ENCODE results near the gene MCHR1. TPM values are rescaled to one million over a fixed set of nuclear protein-coding genes. Genes with fewer than 3 reads are reported as not detected.

Gene MCHR1
- total and polyA plus RNA-seq, 2 experiments from 2014 or later, result 0.91 to 2.4 TPM

- no peak overlapping the region for H3K27ac ChIP-seq (ENCODE audit: low read depth)
- H4K20me1 ChIP-seq (replicated peaks; ENCODE audit: insufficient read depth), result no peaks in the 10 kb centered on the region
- H3K27me3 Mint-ChIP-seq (ENCODE audit: insufficient read depth, low read depth, poor library complexity), result no peaks in the 10 kb centered on the region
- H3K4me2 ChIP-seq, result no peak overlapping the region
- H3K4me3 ChIP-seq, result no peak overlapping the region
- no peaks in the 10 kb centered on the region for H3K36me3 ChIP-seq (ENCODE audit: insufficient read depth)
- ATAC-seq (no peak), DNase-seq (ENCODE audit: low spot score) (no peak)
- no peaks in the 10 kb centered on the region for H3K27me3 ChIP-seq (ENCODE audit: insufficient read depth)
- no peaks in the 10 kb centered on the region for H3K9me3 Mint-ChIP-seq
- 0 out of 2 replicates have a peak, but pooled peaks cover 2% of the 10 kb centered on the region for H3F3A ChIP-seq (replicated peaks; ENCODE audit: low read depth)
- no peak for TF ChIP-seq NANOG (IDR thresholded peaks at IDR 0.05; ENCODE audit: borderline replicate concordance)
- TF ChIP-seq REST (IDR thresholded peaks at IDR 0.05; ENCODE audit: unreplicated experiment), result no peak
- TF ChIP-seq JUNB (IDR thresholded peaks at IDR 0.05; ENCODE audit: unreplicated experiment), result no peak
- no peak for TF ChIP-seq POLR2AphosphoS5 (IDR thresholded peaks at IDR 0.05; ENCODE audit: low read depth)
- TF ChIP-seq STAT1 (IDR thresholded peaks at IDR 0.05; ENCODE audit: unreplicated experiment), result no peak
- no peak for TF ChIP-seq CTCF (conservative IDR thresholded peaks at IDR 0.05; ENCODE audit: low read depth in 2 of 2)
- TF ChIP-seq CREB1 (CRISPR knock-in tag; IDR thresholded peaks at IDR 0.05; ENCODE audit: low read depth), result no peak
- H3K36me3 Mint-ChIP-seq (ENCODE audit: low read depth), result no peaks in the 10 kb centered on the region; the same call in 2 of the 3 replicates
- H3K4me1 ChIP-seq (ENCODE audit: insufficient read depth), result no peaks in the 10 kb centered on the region
- no peak overlapping the region for H3K27ac Mint-ChIP-seq
- H3K79me2 ChIP-seq (replicated peaks; ENCODE audit: insufficient read depth), result no peaks in the 10 kb centered on the region
- H3K4me3 Mint-ChIP-seq, result no peak overlapping the region
- peaks cover 4% of the 10 kb centered on the region; the same call in 1 of the 3 replicates for H3K4me1 Mint-ChIP-seq
- no peak overlapping the region for H2AFZ ChIP-seq
- no peaks in the 10 kb centered on the region for H3K9me2 ChIP-seq (ENCODE audit: insufficient read depth)
Measured at GRCh38 chr22:40666151-40666848, 13.0 kb upstream of the MCHR1 start.

DNA sequence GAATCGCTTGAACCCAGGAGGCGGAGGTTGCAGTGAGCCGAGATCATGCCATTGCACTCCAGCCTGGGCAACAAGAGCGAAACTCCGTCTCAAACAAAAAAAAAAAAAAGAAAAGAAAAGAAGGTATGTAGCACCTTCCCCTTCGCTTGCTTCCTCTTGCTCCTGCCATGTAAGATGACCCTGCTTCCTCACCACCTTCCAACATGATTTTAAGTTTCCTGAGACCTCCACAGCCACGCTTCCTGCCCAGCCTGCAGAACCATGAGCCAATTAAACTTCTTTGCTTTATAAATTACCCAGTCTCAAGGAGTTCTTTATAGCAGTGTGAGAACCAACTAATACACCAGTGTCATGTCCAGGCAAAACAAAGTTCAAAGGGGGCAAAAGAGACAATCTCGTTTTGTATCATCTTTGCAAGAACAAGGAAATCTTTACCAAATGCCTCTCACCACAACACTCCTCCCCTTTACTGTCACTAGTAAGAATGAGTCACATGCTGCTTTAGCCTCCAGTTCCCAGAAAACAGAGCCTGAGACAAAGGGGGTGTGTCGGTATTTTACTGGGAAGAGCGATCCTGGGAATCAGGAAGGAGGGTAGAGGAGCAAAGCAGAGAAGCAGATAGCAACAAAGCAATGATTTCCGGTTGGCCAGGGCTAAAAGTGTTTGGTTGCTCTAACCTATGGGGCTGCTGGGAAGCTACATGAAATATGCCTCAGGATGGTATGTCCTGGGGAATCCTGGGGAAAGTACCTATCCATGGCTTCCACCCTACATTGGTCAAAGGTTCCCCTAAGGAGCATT, 10.5 kb upstream of the MCHR1 start:
- H3K27ac Mint-ChIP-seq, result no peak overlapping the region
- Histone ChIP-seq H3K27ac (ENCODE audit: low read depth) (no peak overlapping the region; the same call in 1 of the 2 replicates), H4K20me1 (replicated peaks; ENCODE audit: insufficient read depth) (no peaks in the 10 kb centered on the region), H3K4me1 (ENCODE audit: insufficient read depth) (no peaks in the 10 kb centered on the region), H3K27me3 (ENCODE audit: insufficient read depth) (no peaks in the 10 kb centered on the region), H3K9me2 (ENCODE audit: insufficient read depth) (peaks cover 5% of the 10 kb centered on the region; the same call in 1 of the 2 replicates), H3K36me3 (ENCODE audit: insufficient read depth) (no peaks in the 10 kb centered on the region), H2AFZ (no peak overlapping the region), H3F3A (replicated peaks; ENCODE audit: low read depth) (peaks cover 2% of the 10 kb centered on the region; the same call in 1 of the 2 replicates), H3K79me2 (replicated peaks; ENCODE audit: insufficient read depth) (no peaks in the 10 kb centered on the region), H3K4me2 (no peak overlapping the region), H3K4me3 (no peak overlapping the region)
- no peaks in the 10 kb centered on the region for H3K9me3 Mint-ChIP-seq
- ATAC-seq (peak; percentile 27; the same call in 1 of the 3 replicates), DNase-seq (ENCODE audit: low spot score) (peak; percentile 43)
- no peaks in the 10 kb centered on the region; the same call in 2 of the 3 replicates for H3K36me3 Mint-ChIP-seq (ENCODE audit: low read depth)
- no peak overlapping the region for H3K4me3 Mint-ChIP-seq
- peaks cover 3% of the 10 kb centered on the region for H3K27me3 Mint-ChIP-seq (ENCODE audit: insufficient read depth, low read depth, poor library complexity)
- H3K4me1 Mint-ChIP-seq, result peaks cover 4% of the 10 kb centered on the region; the same call in 1 of the 3 replicates
- TF ChIP-seq EZH2 (IDR thresholded peaks at IDR 0.05; ENCODE audit: low read depth, unreplicated experiment) (no peak), CTCF (conservative IDR thresholded peaks at IDR 0.05; ENCODE audit: low read depth in 2 of 2) (no peak), REST (IDR thresholded peaks at IDR 0.05; ENCODE audit: unreplicated experiment) (no peak), ZNF114 (CRISPR knock-in tag; IDR thresholded peaks at IDR 0.05) (no peak)

Data from GM23338 (cell line).